Nephron progenitor cell (in vitro differentiated cells): ENCODE results near the gene ZDHHC3.
A peak's percentile ranks its signal among the peaks of the same experiment; 100 is the strongest.

Experiments used
- DNase-seq: peaks from one replicate; pipeline ENCODE4 v3.0.0; 2021
- H3K27ac Mint-ChIP-seq: 2 replicates; pipeline ENCODE4 v1.8.0; 2021; ENCODE audit warnings: mild to moderate bottlenecking, moderate library complexity, mixed read lengths
- H3K27me3 Mint-ChIP-seq: 2 replicates; pipeline ENCODE4 v1.8.0; 2021; ENCODE audit warnings: mild to moderate bottlenecking, low read depth, mixed read lengths; ENCODE audit not compliant: poor library complexity
- H3K36me3 Mint-ChIP-seq: 2 replicates; pipeline ENCODE4 v1.8.0; 2021; ENCODE audit warnings: low read depth, mixed read lengths
- H3K4me1 Mint-ChIP-seq: 2 replicates; pipeline ENCODE4 v1.8.0; 2021; ENCODE audit warnings: mixed read lengths
- H3K4me3 Mint-ChIP-seq: 2 replicates; pipeline ENCODE4 v1.8.0; 2021; ENCODE audit warnings: mild to moderate bottlenecking, moderate library complexity, mixed read lengths
- H3K9me3 Mint-ChIP-seq: 2 replicates; pipeline ENCODE4 v1.8.0; 2021; ENCODE audit warnings: mild to moderate bottlenecking, moderate library complexity, mixed read lengths
- CTCF ChIP-seq: fragments of 200-600 bp; sonication (generic); IDR thresholded peaks from 2 replicates; pipeline ENCODE4 v1.5.0; 2021; ENCODE audit warnings: antibody characterized with exemption

ZDHHC3 gene

DNA sequence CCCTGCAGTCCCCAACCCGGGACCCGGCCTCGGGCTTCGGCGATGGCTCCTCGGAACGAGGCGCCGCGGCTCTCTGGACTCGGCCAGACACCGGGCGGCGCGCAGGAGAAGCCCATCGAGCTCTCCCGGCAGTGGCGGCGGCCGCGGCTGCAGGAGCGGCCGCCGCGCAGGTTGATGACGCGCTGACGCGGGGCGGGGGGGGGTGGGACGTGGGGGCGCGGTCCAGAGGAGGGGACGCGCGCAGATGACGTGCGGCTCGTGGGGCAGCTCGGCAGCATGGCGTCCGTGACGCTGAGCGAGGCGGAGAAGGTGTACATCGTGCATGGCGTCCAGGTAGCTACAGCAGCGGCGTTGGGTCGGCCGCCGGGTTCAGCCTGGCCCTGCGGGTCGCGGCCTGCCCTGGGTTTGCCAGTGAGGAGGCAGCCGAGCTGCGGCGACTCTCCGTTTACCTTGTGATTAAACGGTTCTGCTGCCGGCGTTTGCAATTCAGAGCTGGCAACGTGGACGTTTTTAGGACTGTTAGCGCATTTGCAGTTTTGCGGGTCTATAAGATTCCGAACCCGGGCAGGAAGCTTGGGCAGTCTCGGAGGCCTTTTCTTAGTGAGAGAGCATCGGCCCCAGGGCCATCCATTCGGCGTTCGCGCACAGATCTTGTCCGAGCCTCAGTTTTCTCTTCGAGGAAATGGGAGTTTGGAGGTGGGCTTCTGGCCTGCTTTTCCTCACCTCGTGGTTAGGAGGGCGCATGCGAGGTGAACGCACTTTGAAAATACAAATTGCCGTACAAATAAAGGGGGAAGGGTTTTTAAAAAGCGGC lies at the start of gene ZDHHC3, which contains the start of gene EXOSC7:
TSS of gene ZDHHC3 (minus strand) at position 173 of the 814 bp plus-strand sequence. CDS start 16,738 bp downstream, outside the sequence.
TSS of gene EXOSC7 (plus strand) at position 243 of the 814 bp plus-strand sequence. CDS start at position 277, 34 bp downstream.
- no peak for TF ChIP-seq CTCF
- H3K4me1 Mint-ChIP-seq: peaks cover 51% of the 10 kb centered on the region

DNA sequence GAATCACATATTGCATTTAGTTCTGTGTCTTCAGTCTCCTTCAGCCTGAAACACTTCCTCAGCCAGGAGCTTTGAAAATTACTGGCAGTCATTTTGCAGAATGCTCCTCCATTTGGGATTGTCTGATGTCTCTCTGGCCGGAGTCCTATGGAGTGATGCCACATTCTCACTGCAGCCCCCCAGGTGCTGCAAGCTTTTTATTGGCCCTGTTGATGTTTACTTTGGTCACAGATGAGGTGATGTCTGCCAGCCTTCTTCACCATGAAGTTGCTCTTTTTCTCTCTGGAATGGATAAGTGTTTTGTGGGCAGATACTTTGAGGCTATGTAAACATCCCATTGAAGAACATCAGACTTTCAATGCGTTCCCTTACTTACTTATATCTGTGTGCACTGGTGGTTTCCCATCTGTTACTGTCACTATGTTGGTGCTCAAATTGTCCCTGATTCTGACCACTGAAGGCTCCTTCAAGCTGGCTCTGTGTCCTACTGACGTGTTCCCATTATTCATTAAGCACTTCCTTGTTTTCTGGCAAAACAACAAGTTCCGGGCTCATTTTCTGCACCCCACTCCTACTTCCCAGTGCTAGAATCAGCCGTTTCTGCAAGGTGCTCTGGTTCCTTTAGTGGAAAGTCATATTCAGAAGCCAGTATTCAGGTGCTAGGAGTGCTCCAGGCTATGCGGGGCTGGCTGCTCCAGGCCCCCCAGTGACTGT lies 48.7 kb upstream of the ZDHHC3 start:
- Mint-ChIP-seq H3K4me1 (peaks cover 47% of the 10 kb centered on the region), H3K27ac (peak overlapping the region; percentile 34), H3K27me3 (no peaks in the 10 kb centered on the region), H3K9me3 (no peaks in the 10 kb centered on the region), H3K4me3 (no peak overlapping the region), H3K36me3 (peaks cover 6% of the 10 kb centered on the region)
- TF ChIP-seq CTCF: no peak
- no peak for DNase-seq

More for the DNA sequence above, at the start of gene ZDHHC3, which contains the start of gene EXOSC7:
- H3K27me3 Mint-ChIP-seq: no peaks in the 10 kb centered on the region
- peak; percentile 88 for DNase-seq
- no peaks in the 10 kb centered on the region for H3K36me3 Mint-ChIP-seq
- H3K9me3 Mint-ChIP-seq: no peaks in the 10 kb centered on the region
- H3K27ac Mint-ChIP-seq: peak within 1 kb of the TSS; percentile 98
- peak within 1 kb of the TSS; percentile 99 for H3K4me3 Mint-ChIP-seq

GRCh38 chr3:45023675-45024074 lies 47.7 kb upstream of the ZDHHC3 start:
- no peak for TF ChIP-seq CTCF
- Mint-ChIP-seq H3K27me3 (no peaks in the 10 kb centered on the region), H3K9me3 (no peaks in the 10 kb centered on the region), H3K27ac (peak overlapping the region; percentile 79), H3K4me3 (no peak overlapping the region), H3K4me1 (peaks cover 47% of the 10 kb centered on the region), H3K36me3 (peaks cover 9% of the 10 kb centered on the region)
- no peak for DNase-seq

- no peak overlapping the region for H3K27ac Mint-ChIP-seq
- H3K4me1 Mint-ChIP-seq: peaks cover 43% of the 10 kb centered on the region
- no peak overlapping the region for H3K4me3 Mint-ChIP-seq
- peaks cover 25% of the 10 kb centered on the region for H3K36me3 Mint-ChIP-seq
- H3K27me3 Mint-ChIP-seq: peaks cover 3% of the 10 kb centered on the region
- H3K9me3 Mint-ChIP-seq: no peaks in the 10 kb centered on the region
- no peak for DNase-seq
- TF ChIP-seq CTCF: no peak
Observed at GRCh38 chr3:45021524-45022297, 45.7 kb upstream of the ZDHHC3 start.

- DNase-seq: no peak
- H3K36me3 Mint-ChIP-seq: peaks cover 25% of the 10 kb centered on the region
- no peak overlapping the region for H3K27ac Mint-ChIP-seq
- peaks cover 33% of the 10 kb centered on the region for H3K4me1 Mint-ChIP-seq
- H3K27me3 Mint-ChIP-seq: peaks cover 3% of the 10 kb centered on the region
- no peak for TF ChIP-seq CTCF
- no peaks in the 10 kb centered on the region for H3K9me3 Mint-ChIP-seq
- no peak overlapping the region for H3K4me3 Mint-ChIP-seq
Observed at GRCh38 chr3:45020534-45020933, 44.6 kb upstream of the ZDHHC3 start.
